ENCODE data around the gene ADGRB3.
"Not testable (repeated sequence)": the region's sequence is repeated elsewhere in the genome, so short reads cannot be mapped to it uniquely, and the experiment has no call there.

Gene ADGRB3

DNA sequence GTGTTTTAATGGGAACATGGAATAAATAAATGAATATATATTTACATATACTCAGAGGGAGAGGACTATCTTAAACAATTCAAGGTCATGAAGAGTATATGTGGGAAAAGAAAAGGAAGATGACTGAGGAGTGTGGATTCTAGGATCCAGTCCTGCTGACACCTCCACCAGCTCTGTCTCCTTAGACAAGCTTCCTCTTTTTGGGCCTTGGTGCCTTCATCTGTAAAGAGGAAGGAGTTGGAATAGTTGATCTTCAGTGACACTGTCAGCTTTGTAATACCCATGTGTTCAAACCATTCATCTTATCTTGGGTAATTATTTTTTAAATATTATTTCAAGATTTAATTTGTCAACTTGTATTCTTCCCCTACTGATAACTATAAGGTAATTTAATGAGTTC lies 338.0 kb downstream of the ADGRB3 start:
- no peak for DNase-seq (ENCODE audit: low spot score)
- in situ Hi-C loops (cut with MboI; ENCODE audit: low sequenced_read_pairs, unreplicated experiment): no loop called here
- TF ChIP-seq, protein P1, sequence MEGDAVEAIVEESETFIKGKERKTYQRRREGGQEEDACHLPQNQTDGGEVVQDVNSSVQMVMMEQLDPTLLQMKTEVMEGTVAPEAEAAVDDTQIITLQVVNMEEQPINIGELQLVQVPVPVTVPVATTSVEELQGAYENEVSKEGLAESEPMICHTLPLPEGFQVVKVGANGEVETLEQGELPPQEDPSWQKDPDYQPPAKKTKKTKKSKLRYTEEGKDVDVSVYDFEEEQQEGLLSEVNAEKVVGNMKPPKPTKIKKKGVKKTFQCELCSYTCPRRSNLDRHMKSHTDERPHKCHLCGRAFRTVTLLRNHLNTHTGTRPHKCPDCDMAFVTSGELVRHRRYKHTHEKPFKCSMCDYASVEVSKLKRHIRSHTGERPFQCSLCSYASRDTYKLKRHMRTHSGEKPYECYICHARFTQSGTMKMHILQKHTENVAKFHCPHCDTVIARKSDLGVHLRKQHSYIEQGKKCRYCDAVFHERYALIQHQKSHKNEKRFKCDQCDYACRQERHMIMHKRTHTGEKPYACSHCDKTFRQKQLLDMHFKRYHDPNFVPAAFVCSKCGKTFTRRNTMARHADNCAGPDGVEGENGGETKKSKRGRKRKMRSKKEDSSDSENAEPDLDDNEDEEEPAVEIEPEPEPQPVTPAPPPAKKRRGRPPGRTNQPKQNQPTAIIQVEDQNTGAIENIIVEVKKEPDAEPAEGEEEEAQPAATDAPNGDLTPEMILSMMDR (IDR thresholded peaks at IDR 0.05; ENCODE audit: borderline replicate concordance, control extremely low read depth, extremely low read depth, insufficient read depth, missing control alignments): no peak

- no peak for DNase-seq (ENCODE audit: low spot score)
- TF ChIP-seq, protein P1 (IDR thresholded peaks at IDR 0.05; ENCODE audit: borderline replicate concordance, control extremely low read depth, extremely low read depth, insufficient read depth, missing control alignments): no peak
- in situ Hi-C loops (cut with MboI; ENCODE audit: low sequenced_read_pairs, unreplicated experiment): no loop called here
Observed at GRCh38 chr6:68975064-68975463, 340.0 kb downstream of the ADGRB3 start.

GRCh38 chr6:68975816-68976215 lies 340.7 kb downstream of the ADGRB3 start:
- in situ Hi-C loops (cut with MboI; ENCODE audit: low sequenced_read_pairs, unreplicated experiment): no loop called here
- TF ChIP-seq, protein P1 (IDR thresholded peaks at IDR 0.05; ENCODE audit: borderline replicate concordance, control extremely low read depth, extremely low read depth, insufficient read depth, missing control alignments): no peak

GRCh38 chr6:68976260-68976659 lies 341.2 kb downstream of the ADGRB3 start:
- no peak for DNase-seq (ENCODE audit: low spot score)
- TF ChIP-seq, protein P1 (IDR thresholded peaks at IDR 0.05; ENCODE audit: borderline replicate concordance, control extremely low read depth, extremely low read depth, insufficient read depth, missing control alignments): no peak
- in situ Hi-C loops (cut with MboI; ENCODE audit: low sequenced_read_pairs, unreplicated experiment): no loop called here

More at GRCh38 chr6:68975816-68976215, 340.7 kb downstream of the ADGRB3 start:
- DNase-seq (ENCODE audit: low spot score): no peak

DNA sequence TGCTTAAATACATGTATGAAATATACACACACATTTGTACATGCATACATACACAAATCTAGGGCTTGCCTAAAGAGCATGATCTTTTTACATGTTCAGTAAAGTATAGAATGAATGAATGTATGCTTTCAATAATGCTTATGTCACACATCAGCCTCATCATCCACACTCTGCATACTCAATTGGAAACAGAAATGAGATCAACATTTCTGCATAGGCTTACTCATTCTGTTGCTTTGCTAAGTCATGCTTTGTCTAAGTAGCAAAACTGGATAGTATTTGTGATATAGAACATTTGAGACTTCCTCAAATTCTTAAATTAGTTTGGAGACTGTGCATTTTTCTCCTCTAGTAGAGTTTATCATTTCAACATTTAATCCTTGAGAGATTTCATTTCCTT lies 343.3 kb downstream of the ADGRB3 start:
- in situ Hi-C loops (cut with MboI; ENCODE audit: low sequenced_read_pairs, unreplicated experiment): no loop called here
- TF ChIP-seq, protein P1 (IDR thresholded peaks at IDR 0.05; ENCODE audit: borderline replicate concordance, control extremely low read depth, extremely low read depth, insufficient read depth, missing control alignments): no peak
- DNase-seq (ENCODE audit: low spot score): no peak

DNA sequence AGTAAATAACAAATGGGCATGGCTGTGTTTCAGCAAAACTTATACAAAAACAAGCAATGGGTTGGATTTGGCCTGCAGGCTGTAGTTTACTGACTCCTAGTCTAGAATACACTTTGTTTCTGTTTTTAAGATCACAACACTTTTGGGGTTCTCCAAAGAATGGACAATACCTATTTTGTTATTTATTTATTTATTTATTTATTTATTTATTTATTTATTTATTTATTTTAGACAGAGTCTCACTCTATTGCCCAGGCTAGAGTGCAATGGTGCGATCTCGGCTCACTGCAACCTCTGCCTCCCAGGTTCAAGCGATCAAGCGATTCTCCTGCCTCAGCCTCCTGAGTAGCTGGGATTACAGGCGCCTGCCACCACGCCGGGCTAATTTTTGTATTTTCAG lies 346.6 kb downstream of the ADGRB3 start:
- DNase-seq (ENCODE audit: low spot score); in situ Hi-C loops (cut with MboI; ENCODE audit: low sequenced_read_pairs, unreplicated experiment): not testable (repeated sequence)

- DNase-seq (ENCODE audit: low spot score): no peak
- TF ChIP-seq, protein P1 (IDR thresholded peaks at IDR 0.05; ENCODE audit: borderline replicate concordance, control extremely low read depth, extremely low read depth, insufficient read depth, missing control alignments): no peak
- in situ Hi-C loops (cut with MboI; ENCODE audit: low sequenced_read_pairs, unreplicated experiment): no loop called here
Observed at GRCh38 chr6:68988698-68989097, 353.6 kb downstream of the ADGRB3 start.

All from GM13976 (cell line).